HUES48 (cell line): ENCODE measurements around the gene TOMM7.
"Not testable (repeated sequence)": the region's sequence is repeated elsewhere in the genome, so short reads cannot be mapped to it uniquely, and the experiment has no call there.

ENCODE experiments used
- H3K27ac ChIP-seq: one replicate; pipeline ENCODE4 v1.7.0; 2013; ENCODE audit warnings: low read depth, low read length, inconsistent platforms
- H3K27me3 ChIP-seq: 2 replicates; pipeline ENCODE4 v1.6.1; 2013; ENCODE audit warnings: mild to moderate bottlenecking, low read length; ENCODE audit not compliant: control insufficient read depth, insufficient read depth
- H3K36me3 ChIP-seq: 2 replicates; pipeline ENCODE4 v1.6.1; 2013; ENCODE audit warnings: low read length; ENCODE audit not compliant: control insufficient read depth, insufficient read depth
- H3K4me1 ChIP-seq: 2 replicates; pipeline ENCODE4 v1.6.1; 2013; ENCODE audit warnings: mild to moderate bottlenecking, low read length; ENCODE audit not compliant: control insufficient read depth, insufficient read depth
- H3K4me3 ChIP-seq: 2 replicates; pipeline ENCODE4 v1.5.1; 2013; ENCODE audit warnings: mild to moderate bottlenecking, low read depth, low read length
- H3K9ac ChIP-seq: 2 replicates; pipeline ENCODE4 v1.6.1; 2013; ENCODE audit warnings: mild to moderate bottlenecking, low read depth, low read length, moderate library complexity
- H3K9me3 ChIP-seq: 2 replicates; pipeline ENCODE4 v1.6.1; 2013; ENCODE audit warnings: low read length; ENCODE audit not compliant: control insufficient read depth, insufficient read depth

Gene TOMM7

DNA sequence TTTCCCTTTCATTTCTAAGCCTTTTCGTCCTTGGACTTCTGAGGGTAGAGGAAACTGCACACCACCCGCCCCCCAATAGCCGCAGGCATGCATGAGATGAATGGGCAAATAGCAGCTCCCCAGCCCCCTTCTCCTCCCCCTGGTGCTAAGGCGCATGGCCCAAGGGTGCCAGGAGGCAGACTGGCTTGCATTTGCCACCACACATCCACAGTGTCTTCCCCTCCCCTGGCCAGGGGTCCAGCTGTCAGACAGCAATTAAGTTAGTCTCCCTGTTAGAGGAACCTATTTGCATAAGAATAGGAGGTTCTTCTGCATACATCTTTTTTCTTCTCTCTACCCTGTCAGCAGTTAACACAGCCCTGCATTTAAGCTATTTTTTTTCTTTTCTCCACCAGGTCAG, 20.2 kb downstream of the TOMM7 start:
- H3K9ac ChIP-seq, result no peak overlapping the region

DNA sequence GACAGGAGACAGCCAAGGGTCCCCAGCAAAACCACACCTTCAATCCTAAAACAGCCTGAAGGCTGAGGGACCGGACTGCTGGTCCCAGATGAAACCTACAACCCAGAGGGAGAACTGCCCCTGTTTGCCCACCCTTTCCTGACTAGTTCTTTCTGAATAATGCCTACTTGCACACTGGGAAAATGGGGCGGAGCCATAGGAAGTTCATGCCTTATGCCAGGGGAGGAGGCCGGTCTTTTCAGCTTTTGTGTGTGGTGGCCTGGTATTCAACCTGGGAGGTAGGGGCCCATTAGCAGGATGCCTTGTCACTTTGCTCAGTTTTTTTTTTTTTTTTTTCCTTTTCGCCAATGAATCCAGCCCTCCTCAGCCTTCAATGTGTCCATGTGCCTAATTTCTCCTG, 20.7 kb downstream of the TOMM7 start:
- H3K9me3 ChIP-seq, result peaks cover 12% of the 10 kb centered on the region
- H3K36me3 ChIP-seq, result no peaks in the 10 kb centered on the region
- peaks cover 23% of the 10 kb centered on the region for H3K4me1 ChIP-seq
- no peak overlapping the region for H3K9ac ChIP-seq
- H3K27ac ChIP-seq, result peak overlapping the region; percentile 65
- no peak overlapping the region for H3K4me3 ChIP-seq
- no peaks in the 10 kb centered on the region for H3K27me3 ChIP-seq

More for the DNA sequence above, 20.2 kb downstream of the TOMM7 start:
- H3K27me3 ChIP-seq, result no peaks in the 10 kb centered on the region
- no peak overlapping the region for H3K4me3 ChIP-seq
- peaks cover 28% of the 10 kb centered on the region for H3K4me1 ChIP-seq
- H3K9me3 ChIP-seq, result peaks cover 10% of the 10 kb centered on the region
- no peaks in the 10 kb centered on the region for H3K36me3 ChIP-seq
- H3K27ac ChIP-seq, result peak overlapping the region; percentile 65

DNA sequence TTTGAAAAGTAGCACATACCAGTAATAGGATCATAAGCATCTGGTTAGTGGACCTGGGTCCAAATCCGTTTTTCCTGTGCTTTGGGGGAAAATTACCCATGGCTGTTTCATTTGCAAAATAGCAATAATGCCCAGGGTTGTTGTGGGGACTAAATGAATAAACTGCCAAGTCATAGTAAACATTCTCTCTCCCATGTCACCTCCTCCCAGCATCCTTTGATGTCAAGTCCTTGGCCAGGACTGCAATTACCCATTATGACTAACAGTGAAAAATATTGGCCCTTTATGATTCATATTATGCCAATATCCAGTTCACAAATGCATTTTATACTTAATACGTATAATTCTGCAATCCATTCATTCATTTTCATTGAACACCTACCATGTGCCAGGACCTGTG, 23.0 kb downstream of the TOMM7 start:
- Histone ChIP-seq H3K9ac (no peak overlapping the region), H3K9me3 (peaks cover 23% of the 10 kb centered on the region), H3K4me1 (peaks cover 19% of the 10 kb centered on the region), H3K27me3 (no peaks in the 10 kb centered on the region), H3K27ac (no peak overlapping the region), H3K36me3 (no peaks in the 10 kb centered on the region), H3K4me3 (no peak overlapping the region)

DNA sequence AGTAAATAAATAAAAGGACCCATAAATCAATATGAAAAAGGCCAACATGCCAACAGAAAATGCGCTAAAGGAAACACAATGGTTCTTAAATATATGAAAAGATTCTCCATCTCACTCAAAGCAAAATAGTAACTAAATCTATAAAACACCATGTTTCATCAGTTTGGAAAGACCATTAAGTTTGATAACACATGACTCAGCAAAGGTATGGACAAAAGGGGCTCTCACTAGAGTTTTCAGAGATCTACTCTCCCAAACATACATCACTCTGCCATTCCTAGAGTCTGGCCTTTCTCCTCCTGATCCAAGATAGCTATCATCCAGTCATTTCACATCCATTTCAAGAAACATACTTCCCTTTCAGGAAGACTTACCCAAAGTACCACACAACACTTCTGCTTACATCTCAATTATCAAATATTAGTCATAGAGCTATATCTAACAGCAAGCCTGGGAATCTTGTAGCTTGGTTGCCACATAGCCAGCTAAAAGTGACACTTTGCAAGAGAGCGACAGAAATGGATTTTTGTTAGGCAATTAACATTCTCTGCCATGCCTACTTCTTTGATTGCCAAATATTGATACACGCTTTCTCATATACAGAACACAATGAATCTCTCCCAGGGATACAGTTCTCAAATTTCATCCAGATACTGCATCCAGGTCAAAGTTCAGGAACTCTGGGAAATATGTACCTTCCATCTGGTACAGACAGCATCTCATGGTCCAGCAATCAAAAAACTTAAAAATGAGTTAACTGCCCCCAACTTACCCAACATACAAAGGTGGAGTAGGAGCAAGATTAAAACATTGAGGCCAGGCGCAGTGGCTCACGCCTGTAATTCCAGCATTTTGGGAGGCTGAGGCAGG, 28.8 kb downstream of the TOMM7 start:
- no peak overlapping the region for H3K27ac ChIP-seq
- peaks cover 13% of the 10 kb centered on the region; the same call in 1 of the 2 replicates for H3K9me3 ChIP-seq
- H3K36me3 ChIP-seq, result no peaks in the 10 kb centered on the region

DNA sequence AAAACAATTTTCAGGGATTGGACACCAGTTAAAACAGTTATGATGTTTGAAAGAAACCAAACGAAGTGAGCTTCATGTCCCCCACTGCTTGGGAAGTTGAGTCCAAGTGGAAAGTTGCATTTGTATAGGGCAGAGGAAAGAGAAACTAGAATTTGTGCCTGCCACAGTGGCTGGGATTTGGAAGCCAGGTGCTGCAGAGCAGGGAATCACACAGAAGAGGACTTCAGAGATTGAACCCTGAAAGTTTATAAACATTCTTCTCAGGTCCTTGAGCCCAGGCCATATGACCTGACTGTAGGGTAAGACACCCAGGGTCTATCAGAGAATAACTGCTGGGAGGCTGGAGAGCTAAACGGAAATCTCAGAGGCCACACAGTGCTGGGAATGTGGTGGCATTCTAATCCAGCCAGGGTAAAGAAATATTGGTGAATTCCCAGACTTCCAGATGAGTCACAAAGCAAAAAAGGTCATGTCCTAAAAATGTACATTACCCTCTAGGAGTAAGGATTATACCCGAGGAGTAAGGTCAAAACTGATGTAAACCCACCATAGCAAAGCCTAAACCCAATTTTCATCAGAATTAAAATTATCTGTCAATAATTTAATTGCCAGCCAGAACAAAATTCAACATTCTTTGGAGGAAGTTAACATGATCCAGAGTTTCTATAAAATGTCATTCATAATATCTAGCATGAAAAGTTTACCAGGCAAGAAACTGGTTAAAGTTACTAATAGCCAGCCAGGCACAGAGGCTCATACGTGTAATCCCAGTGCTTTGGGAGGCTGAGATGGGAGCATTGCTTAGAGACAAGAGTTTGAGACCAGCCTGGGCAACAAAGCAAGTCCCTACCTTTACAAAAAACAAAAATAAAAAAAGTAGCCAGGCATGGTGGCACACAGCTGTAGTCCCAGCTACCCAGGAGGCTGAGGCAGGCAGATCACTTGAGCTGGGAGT, 31.2 kb downstream of the TOMM7 start:
- Histone ChIP-seq H3K4me3 (no peak overlapping the region), H3K36me3 (no peaks in the 10 kb centered on the region), H3K9ac (no peak overlapping the region), H3K27ac (no peak overlapping the region), H3K9me3 (peaks cover 8% of the 10 kb centered on the region; the same call in 1 of the 2 replicates), H3K4me1 (0 out of 2 replicates have a peak, but pooled peaks cover under 1% of the 10 kb centered on the region), H3K27me3 (no peaks in the 10 kb centered on the region)

More for the DNA sequence above, 28.8 kb downstream of the TOMM7 start:
- H3K9ac ChIP-seq, result no peak overlapping the region
- H3K4me1 ChIP-seq, result no peaks in the 10 kb centered on the region
- H3K27me3 ChIP-seq, result no peaks in the 10 kb centered on the region
- H3K4me3 ChIP-seq, result no peak overlapping the region

DNA sequence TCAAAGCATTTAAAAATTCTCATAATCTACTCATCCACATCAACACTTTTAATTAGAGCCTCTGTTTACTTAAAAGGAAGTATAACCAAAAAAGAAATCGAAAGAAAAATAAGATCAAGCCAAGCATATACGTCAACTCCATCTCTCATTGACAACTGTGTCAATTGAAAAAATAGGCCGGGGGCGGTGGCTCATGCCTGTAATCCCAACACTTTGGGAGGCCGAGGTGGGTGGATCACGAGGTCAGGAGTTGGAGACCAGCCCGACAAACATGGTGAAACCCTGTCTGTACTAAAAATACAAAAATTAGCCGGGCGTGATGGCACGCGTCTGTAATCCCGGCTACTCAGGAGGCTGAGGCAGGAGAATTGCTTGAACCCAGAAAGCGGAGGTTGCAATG, 32.0 kb downstream of the TOMM7 start:
- not testable (repeated sequence) for H3K36me3 ChIP-seq, H3K4me3 ChIP-seq, H3K4me1 ChIP-seq, H3K9me3 ChIP-seq, H3K27me3 ChIP-seq, H3K9ac ChIP-seq, H3K27ac ChIP-seq

DNA sequence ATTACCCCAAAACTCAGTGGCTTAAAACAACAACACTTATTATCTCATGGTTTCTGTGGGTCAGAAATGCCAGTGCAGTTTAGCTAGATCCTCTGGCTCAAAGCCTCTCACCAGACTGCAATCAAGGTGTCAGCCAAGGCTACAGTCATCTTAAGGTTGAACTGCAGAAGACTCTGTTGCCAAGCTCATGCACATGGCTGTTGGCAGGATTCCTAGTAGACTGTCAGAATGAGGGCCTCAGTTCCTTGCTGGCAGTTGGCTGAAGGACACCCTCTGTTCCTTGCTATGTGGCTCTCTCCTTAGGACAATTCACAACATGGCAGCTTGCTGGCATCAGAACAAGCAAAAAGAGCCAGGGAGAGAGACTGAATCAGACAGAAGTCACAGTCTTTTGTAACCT, 34.7 kb downstream of the TOMM7 start:
- no peak overlapping the region for H3K4me3 ChIP-seq
- H3K4me1 ChIP-seq, result peaks cover 10% of the 10 kb centered on the region; the same call in 1 of the 2 replicates
- no peak overlapping the region for H3K9ac ChIP-seq
- H3K9me3 ChIP-seq, result no peaks in the 10 kb centered on the region
- no peaks in the 10 kb centered on the region for H3K27me3 ChIP-seq
- no peaks in the 10 kb centered on the region for H3K36me3 ChIP-seq
- no peak overlapping the region for H3K27ac ChIP-seq

DNA sequence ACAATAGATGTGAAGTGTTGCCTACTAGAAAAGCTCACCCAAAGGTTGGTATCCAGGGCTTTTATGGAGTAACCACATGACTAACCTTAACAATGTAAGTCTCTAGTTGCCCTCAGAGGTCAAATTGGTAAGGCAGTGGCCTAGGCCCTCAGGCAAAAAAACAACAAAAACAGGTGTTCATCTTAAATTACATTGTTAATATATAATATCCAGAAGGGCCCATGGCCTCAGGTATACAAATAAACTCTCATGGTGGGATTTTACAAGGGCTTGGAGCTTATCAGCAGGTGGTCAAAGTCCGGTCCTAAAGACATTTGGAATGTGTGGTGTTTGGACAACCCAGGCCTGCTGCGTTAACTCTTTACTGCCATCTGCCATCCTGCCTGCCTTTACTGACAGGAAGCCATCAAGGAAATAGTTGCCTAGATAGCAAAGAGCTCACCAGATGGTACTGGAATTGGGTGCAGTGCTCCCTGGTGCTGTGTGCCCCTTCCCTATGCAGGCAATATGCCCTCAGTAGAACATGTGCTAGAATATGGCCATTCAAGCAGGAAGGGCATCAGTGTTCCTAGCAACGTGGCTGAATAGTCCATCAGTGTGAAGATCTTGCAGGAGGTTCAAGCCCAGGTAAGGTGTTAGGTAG, 36.2 kb downstream of the TOMM7 start:
- Histone ChIP-seq H3K4me1 (peaks cover 10% of the 10 kb centered on the region; the same call in 1 of the 2 replicates), H3K4me3 (no peak overlapping the region), H3K9ac (no peak overlapping the region), H3K27me3 (no peaks in the 10 kb centered on the region), H3K9me3 (no peaks in the 10 kb centered on the region), H3K36me3 (no peaks in the 10 kb centered on the region), H3K27ac (peak overlapping the region; percentile 74)

DNA sequence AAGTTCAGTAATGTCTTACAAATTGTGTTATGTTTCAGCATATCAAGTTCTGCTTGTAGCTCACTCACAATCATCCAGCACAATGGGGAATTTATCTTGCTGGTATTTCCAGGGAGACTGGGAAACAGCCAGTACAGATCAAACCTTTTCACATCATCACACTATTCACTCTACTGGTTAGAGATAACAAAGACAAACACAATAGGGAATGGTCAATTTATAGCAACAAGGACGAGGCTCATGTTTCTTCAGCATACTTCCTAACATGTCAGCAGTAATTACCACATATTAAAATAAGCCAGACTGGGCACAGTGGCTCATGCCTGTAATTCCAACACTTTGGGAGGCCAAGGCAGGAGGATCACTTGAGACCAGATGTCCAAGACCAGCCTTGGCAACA, 38.3 kb downstream of the TOMM7 start:
- H3K27me3 ChIP-seq, result no peaks in the 10 kb centered on the region
- no peak overlapping the region for H3K4me3 ChIP-seq
- no peaks in the 10 kb centered on the region for H3K9me3 ChIP-seq
- H3K36me3 ChIP-seq, result no peaks in the 10 kb centered on the region
- no peak overlapping the region for H3K27ac ChIP-seq
- H3K9ac ChIP-seq, result no peak overlapping the region
- H3K4me1 ChIP-seq, result peaks cover 10% of the 10 kb centered on the region; the same call in 1 of the 2 replicates

DNA sequence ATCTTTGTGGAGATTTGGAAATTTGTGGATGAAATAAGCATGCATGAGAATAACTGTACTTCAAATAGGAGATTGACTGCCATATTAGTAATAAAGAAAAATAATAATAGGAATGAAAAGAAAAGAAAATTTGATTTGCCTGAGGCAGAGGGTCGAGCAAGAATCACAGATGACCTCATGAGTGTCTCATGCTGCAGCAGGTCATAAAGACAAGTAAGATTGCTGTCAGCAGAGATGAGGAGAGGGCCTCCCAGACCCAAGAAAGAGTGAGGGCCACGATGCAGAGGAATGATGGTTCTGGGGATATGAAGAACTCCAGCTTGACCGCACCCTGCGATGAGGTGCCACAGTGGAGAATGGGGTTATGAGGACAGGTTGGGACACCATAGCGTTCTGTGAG, 39.2 kb downstream of the TOMM7 start:
- H3K36me3 ChIP-seq, result no peaks in the 10 kb centered on the region
- no peaks in the 10 kb centered on the region for H3K27me3 ChIP-seq
- no peak overlapping the region for H3K4me3 ChIP-seq
- H3K4me1 ChIP-seq, result peaks cover 10% of the 10 kb centered on the region; the same call in 1 of the 2 replicates
- H3K27ac ChIP-seq, result no peak overlapping the region
- H3K9ac ChIP-seq, result no peak overlapping the region
- H3K9me3 ChIP-seq, result no peaks in the 10 kb centered on the region
